Smooth muscle cell (in vitro differentiated cells): ENCODE data around the gene ACP4. TPM values are rescaled to one million over a fixed set of nuclear protein-coding genes. Genes with fewer than 3 reads are reported as not detected.
"Not testable (repeated sequence)": the region's sequence is repeated elsewhere in the genome, so short reads cannot be mapped to it uniquely, and the experiment has no call there.

Experiments used
- DNase-seq: peaks from one replicate; lab custom pipeline; 2025; ENCODE audit not compliant: unreplicated experiment; lab: John Stamatoyannopoulos, UW
- H2AFZ ChIP-seq: fragments of 200-600 bp; sonication (generic); 2 replicates; pipeline ENCODE4 v1.6.0; 2016; ENCODE audit warnings: antibody characterized with exemption, low read depth, mild to moderate bottlenecking
- H3F3A ChIP-seq: fragments of 200-600 bp; sonication (generic); 2 replicates; pipeline ENCODE4 v1.6.0; 2017; ENCODE audit warnings: antibody characterized with exemption, low read depth
- H3K27ac ChIP-seq: fragments of 200-600 bp; sonication (generic); 2 replicates; pipeline ENCODE4 v1.5.1; 2016; ENCODE audit warnings: low read depth, mild to moderate bottlenecking
- H3K27me3 ChIP-seq: fragments of 200-600 bp; sonication (generic); 2 replicates; pipeline ENCODE4 v1.6.1; 2016; ENCODE audit warnings: low read depth, mild to moderate bottlenecking
- H3K36me3 ChIP-seq: fragments of 200-600 bp; sonication (generic); 2 replicates; pipeline ENCODE4 v1.5.1; 2016; ENCODE audit warnings: low read depth
- H3K4me1 ChIP-seq: fragments of 200-600 bp; sonication (generic); 2 replicates; pipeline ENCODE4 v1.5.1; 2016; ENCODE audit warnings: low read depth
- H3K4me2 ChIP-seq: fragments of 200-600 bp; sonication (generic); 2 replicates; pipeline ENCODE4 v1.6.0; 2016; ENCODE audit warnings: mild to moderate bottlenecking
- H3K4me3 ChIP-seq: fragments of 200-600 bp; sonication (generic); 2 replicates; pipeline ENCODE4 v1.5.1; 2016; ENCODE audit warnings: mild to moderate bottlenecking
- H3K79me2 ChIP-seq: fragments of 200-600 bp; sonication (generic); 2 replicates; pipeline ENCODE4 v1.6.0; 2016; ENCODE audit warnings: low read depth, mild to moderate bottlenecking
- H3K9ac ChIP-seq: fragments of 200-600 bp; sonication (generic); 2 replicates; pipeline ENCODE4 v1.6.0; 2016; ENCODE audit warnings: low read depth
- H3K9me3 ChIP-seq: fragments of 200-600 bp; sonication (generic); replicated peaks from 2 replicates; pipeline ENCODE4 v1.5.1; 2016; ENCODE audit warnings: low read depth
- H4K20me1 ChIP-seq: fragments of 200-600 bp; sonication (generic); 2 replicates; pipeline ENCODE4 v1.6.0; 2016; ENCODE audit warnings: low read depth
- WGBS: methylation state at CpG from one replicate; pipeline ENCODE4 v1.1.7; 2016; ENCODE audit warnings: low lambda C conversion rate; 5-methylcytosine and 5-hydroxymethylcytosine counted together
- polyA plus RNA-seq: library from polyadenylated mRNA; unstranded; fragments of >200 nt; fragmentation: Nextera tagmentation; extraction: Ambion mirVana; gene quantifications from 2 replicates; pipeline ENCODE4 v1.2.1, GENCODE V29; 2016
- total RNA-seq: library from RNA; depleted of rRNA; stranded (reverse); fragments of >200 nt; gene quantifications from 2 replicates; pipeline ENCODE4 v1.2.3, GENCODE V29; 2014
- TF ChIP-seq, protein P1 (sequence below): fragments of 200-600 bp; sonication (generic); IDR thresholded peaks from 2 replicates; pipeline ENCODE4 v1.5.1; 2017; ENCODE audit warnings: borderline replicate concordance, mild to moderate bottlenecking, antibody characterized with exemption; ENCODE audit not compliant: insufficient read depth, poor library complexity, severe bottlenecking

ACP4 gene
- total and polyA plus RNA-seq, 2 experiments from 2014 or later: 0.26 TPM; not detected in 1

DNA sequence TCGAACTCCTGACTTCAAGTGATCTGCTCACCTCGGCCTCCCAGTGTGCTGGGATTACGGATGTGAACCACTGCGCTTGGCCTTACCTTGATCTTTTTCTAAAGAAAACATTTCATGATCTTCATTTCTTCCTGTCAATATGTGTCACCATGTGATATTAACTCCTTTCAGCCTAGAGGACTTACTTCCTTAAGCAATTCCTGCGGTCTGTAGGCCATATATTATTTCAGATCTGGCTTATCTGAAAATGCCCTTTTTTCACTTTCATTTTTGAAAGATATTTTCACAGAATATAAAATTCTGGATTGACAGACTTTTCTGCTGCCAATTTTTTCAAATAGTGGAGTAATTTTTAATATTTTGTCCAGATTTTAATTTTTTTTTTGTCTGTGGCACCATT lies 21.9 kb upstream of the ACP4 start:
- no peaks in the 10 kb centered on the region for H3F3A ChIP-seq
- no peak overlapping the region for H3K4me3 ChIP-seq
- no peaks in the 10 kb centered on the region for H3K79me2 ChIP-seq
- no peaks in the 10 kb centered on the region for H3K4me1 ChIP-seq
- H3K9ac ChIP-seq: no peak overlapping the region
- no peak for DNase-seq
- H3K4me2 ChIP-seq: no peak overlapping the region
- WGBS: 93% methylated on average over 5 of the region's 5 CpGs
- no peak overlapping the region for H3K27ac ChIP-seq
- TF ChIP-seq, protein P1, sequence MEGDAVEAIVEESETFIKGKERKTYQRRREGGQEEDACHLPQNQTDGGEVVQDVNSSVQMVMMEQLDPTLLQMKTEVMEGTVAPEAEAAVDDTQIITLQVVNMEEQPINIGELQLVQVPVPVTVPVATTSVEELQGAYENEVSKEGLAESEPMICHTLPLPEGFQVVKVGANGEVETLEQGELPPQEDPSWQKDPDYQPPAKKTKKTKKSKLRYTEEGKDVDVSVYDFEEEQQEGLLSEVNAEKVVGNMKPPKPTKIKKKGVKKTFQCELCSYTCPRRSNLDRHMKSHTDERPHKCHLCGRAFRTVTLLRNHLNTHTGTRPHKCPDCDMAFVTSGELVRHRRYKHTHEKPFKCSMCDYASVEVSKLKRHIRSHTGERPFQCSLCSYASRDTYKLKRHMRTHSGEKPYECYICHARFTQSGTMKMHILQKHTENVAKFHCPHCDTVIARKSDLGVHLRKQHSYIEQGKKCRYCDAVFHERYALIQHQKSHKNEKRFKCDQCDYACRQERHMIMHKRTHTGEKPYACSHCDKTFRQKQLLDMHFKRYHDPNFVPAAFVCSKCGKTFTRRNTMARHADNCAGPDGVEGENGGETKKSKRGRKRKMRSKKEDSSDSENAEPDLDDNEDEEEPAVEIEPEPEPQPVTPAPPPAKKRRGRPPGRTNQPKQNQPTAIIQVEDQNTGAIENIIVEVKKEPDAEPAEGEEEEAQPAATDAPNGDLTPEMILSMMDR: no peak
- no peaks in the 10 kb centered on the region for H3K36me3 ChIP-seq
- H2AFZ ChIP-seq: no peak overlapping the region
- no peaks in the 10 kb centered on the region for H3K9me3 ChIP-seq
- H4K20me1 ChIP-seq: no peaks in the 10 kb centered on the region
- H3K27me3 ChIP-seq: no peaks in the 10 kb centered on the region

DNA sequence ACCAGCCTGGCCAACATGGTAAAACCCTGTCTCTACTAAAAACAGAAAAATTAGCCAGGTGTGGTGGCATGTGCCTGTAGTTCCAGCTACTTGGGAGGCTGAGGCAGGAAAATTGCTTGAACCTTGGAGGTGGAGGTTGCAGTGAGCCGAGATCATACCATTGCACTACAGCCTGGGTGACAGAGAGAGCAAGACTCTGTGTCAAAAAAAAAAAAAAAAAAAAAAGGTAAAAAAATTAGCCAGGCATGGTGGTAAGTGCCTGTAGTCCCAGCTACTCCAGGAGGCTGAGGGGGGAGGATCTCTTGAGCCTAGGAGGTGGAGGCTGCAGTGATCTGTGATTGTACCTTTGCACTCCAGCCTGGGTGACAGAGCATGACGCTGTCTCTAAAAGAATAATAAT lies 20.1 kb upstream of the ACP4 start, which contains the start of gene GPR32:
GPR32 (plus strand) TSS at position 301 of the 400 bp plus-strand sequence. CDS start 137 bp downstream, outside the sequence.
- WGBS: 81% methylated on average over 2 of the region's 2 CpGs
- H4K20me1 ChIP-seq: not testable (repeated sequence)

DNA sequence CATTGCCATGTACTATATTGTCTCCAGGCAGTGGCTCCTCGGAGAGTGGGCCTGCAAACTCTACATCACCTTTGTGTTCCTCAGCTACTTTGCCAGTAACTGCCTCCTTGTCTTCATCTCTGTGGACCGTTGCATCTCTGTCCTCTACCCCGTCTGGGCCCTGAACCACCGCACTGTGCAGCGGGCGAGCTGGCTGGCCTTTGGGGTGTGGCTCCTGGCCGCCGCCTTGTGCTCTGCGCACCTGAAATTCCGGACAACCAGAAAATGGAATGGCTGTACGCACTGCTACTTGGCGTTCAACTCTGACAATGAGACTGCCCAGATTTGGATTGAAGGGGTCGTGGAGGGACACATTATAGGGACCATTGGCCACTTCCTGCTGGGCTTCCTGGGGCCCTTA lies 19.3 kb upstream of the ACP4 start:
- no peaks in the 10 kb centered on the region for H3K79me2 ChIP-seq
- WGBS: 89% methylated on average over 13 of the region's 13 CpGs
- TF ChIP-seq, protein P1: no peak
- no peak overlapping the region for H3K4me3 ChIP-seq
- no peak overlapping the region for H3K4me2 ChIP-seq
- H3K36me3 ChIP-seq: no peaks in the 10 kb centered on the region
- no peaks in the 10 kb centered on the region for H4K20me1 ChIP-seq
- H3K27me3 ChIP-seq: no peaks in the 10 kb centered on the region
- DNase-seq: no peak
- H3K4me1 ChIP-seq: no peaks in the 10 kb centered on the region
- H3K27ac ChIP-seq: no peak overlapping the region
- H3K9ac ChIP-seq: no peak overlapping the region
- no peaks in the 10 kb centered on the region for H3F3A ChIP-seq
- no peak overlapping the region for H2AFZ ChIP-seq
- H3K9me3 ChIP-seq: no peaks in the 10 kb centered on the region

More for the DNA sequence above, 20.1 kb upstream of the ACP4 start, which contains the start of gene GPR32:
- not testable (repeated sequence) for H3K9me3 ChIP-seq, H3K36me3 ChIP-seq, H3K4me2 ChIP-seq, H3K79me2 ChIP-seq, H3K9ac ChIP-seq, H2AFZ ChIP-seq, H3K27me3 ChIP-seq, H3F3A ChIP-seq, H3K4me1 ChIP-seq, H3K4me3 ChIP-seq, DNase-seq, H3K27ac ChIP-seq

DNA sequence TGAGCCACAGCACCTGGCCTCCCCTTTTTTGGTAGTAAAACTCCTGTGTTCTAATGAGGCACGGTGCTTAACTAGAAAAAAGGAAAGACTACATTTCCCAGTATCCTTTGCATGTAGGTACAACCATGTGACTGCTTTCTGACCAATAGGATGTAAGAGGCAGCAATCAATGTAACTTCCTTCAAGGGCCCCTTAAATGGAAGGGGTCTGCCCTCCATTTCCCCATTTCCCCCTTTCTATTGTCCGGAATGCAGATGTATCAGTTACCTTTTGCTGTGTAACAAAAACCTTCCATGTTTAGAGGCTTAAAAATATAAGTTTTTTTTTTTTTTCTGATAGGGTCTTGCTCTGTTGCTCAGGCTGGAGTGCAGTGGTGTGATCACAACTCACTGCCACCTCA lies 17.7 kb upstream of the ACP4 start:
- H2AFZ ChIP-seq: no peak overlapping the region
- H3K9me3 ChIP-seq: no peaks in the 10 kb centered on the region
- H4K20me1 ChIP-seq: no peaks in the 10 kb centered on the region
- H3F3A ChIP-seq: no peaks in the 10 kb centered on the region
- H3K4me3 ChIP-seq: no peak overlapping the region
- no peaks in the 10 kb centered on the region for H3K36me3 ChIP-seq
- TF ChIP-seq, protein P1: no peak
- peaks cover 4% of the 10 kb centered on the region for H3K27me3 ChIP-seq
- H3K4me2 ChIP-seq: no peak overlapping the region
- no peak overlapping the region for H3K27ac ChIP-seq
- no peaks in the 10 kb centered on the region for H3K79me2 ChIP-seq
- DNase-seq: no peak
- WGBS: 68% methylated on average over 2 of the region's 2 CpGs
- no peaks in the 10 kb centered on the region for H3K4me1 ChIP-seq
- no peak overlapping the region for H3K9ac ChIP-seq

DNA sequence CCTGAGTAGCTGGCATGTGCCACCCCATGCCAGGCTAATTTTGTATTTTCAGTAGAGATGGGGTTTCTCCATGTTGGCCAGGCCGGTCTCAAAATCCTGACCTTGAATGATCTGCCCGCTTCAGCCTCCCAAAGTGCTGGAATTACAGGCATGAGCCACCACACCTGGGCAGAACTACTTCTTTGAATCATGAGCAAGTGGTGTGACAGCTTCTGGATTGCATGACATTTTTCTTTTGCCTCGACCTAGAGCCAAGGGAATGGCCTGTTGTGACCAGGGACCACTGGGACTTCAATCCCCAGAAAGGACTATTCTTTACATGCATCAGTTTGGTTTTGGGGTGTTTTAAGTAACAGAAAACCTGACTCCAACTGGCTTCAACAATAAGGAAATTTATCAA lies 17.3 kb upstream of the ACP4 start:
- H3K79me2 ChIP-seq, H3K4me2 ChIP-seq, H4K20me1 ChIP-seq, H3K9ac ChIP-seq, H3K9me3 ChIP-seq, H3K36me3 ChIP-seq, H3K27me3 ChIP-seq, H3K4me3 ChIP-seq, DNase-seq, H3K4me1 ChIP-seq, H3F3A ChIP-seq, H2AFZ ChIP-seq, H3K27ac ChIP-seq: not testable (repeated sequence)
- WGBS: 92% methylated on average over 3 of the region's 3 CpGs

DNA sequence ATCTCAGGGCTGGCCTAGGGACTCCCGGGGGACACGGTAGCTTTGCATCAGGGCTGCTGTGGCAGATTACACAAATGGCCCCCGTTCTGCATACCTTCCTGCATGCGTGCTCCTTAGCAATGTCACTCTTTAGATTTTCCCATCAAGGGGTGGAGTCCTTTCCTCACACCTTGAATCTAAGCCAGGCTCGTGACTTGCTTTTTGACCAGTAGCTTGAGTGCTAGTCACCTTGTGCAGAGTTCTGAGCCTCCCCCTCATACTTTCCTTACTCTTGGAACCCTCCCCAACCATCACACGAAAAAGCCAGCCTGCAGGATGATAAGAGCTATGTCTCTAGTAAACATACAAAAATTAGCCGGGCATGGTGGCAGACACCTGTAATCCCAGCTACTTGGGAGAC lies 16.8 kb upstream of the ACP4 start:
- not testable (repeated sequence) for H3K9me3 ChIP-seq, H3F3A ChIP-seq, H2AFZ ChIP-seq, H3K79me2 ChIP-seq, DNase-seq, H3K9ac ChIP-seq, H3K27ac ChIP-seq, H3K4me2 ChIP-seq, H3K36me3 ChIP-seq, H3K4me1 ChIP-seq, H3K4me3 ChIP-seq, H4K20me1 ChIP-seq
- 81% methylated on average over 7 of the region's 7 CpGs for WGBS
- peaks cover 14% of the 10 kb centered on the region for H3K27me3 ChIP-seq
